ENCODE results near the gene CNST.

The CNST gene

DNA sequence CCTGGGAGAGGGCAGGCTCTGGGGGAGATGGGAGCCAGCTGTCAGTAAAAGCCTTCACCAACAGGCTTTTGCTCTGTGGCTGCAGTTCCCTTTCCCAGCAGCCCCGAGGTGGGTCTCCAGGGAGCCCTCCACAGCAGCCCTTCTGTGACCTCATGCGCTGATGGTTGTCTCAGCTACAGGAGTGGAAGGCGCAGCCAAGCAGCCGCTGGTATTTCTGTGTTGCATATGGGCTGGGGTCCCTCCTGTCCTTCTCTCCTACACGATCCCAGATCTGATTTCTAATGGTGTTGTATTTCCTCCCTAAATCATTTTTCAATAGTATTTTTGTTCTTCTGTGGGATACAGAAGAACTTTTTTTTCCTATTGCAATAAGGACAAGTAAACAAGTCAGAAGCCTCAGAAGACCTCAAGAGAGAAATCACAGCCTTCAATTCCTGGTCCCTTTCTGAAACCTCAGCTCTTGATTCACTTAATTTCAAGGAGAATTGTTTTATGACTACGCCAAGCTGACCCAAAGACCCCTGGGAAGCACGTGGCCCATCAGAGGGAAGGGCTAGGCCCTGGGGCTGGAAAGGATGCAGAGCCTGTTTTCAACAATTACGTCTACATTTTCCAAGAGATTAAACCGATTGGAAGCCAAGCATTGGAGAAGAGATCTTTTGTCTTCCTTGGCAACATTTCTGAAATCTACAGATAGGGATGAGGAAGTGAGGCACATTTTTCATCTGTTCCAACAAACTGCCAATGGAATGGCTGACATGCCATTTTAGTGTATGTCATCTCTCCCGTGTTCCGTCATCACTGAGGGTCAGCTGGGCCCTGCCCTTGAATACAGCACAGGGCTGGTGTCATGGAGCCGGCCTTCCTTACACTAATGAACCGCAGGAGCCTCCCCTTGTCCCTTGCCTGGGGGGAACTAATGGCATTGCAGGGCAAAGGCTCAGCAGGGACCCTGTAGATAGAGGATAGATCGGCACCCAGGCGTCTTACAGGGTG is 115.9 kb downstream of the CNST start:
- Histone ChIP-seq H3K9me3 (ENCODE audit: control extremely low read depth in 1 of 5, control insufficient read depth in 4 of 5, insufficient read depth in 2 of 5, low read depth in 1 of 5, low read length in 4 of 5) (no peaks in the 10 kb centered on the region), H3K27ac (ENCODE audit: insufficient read depth in 1 of 2, low read depth in 1 of 2, low read length in 2 of 2, poor library complexity in 1 of 2, severe bottlenecking in 2 of 2) (no peak overlapping the region), H3K4me1 (ENCODE audit: control extremely low read depth in 1 of 4, control insufficient read depth in 4 of 4, insufficient read depth in 4 of 4, low read length in 3 of 4) (no peaks in the 10 kb centered on the region), H3K36me3 (ENCODE audit: control insufficient read depth in 4 of 4, insufficient read depth in 4 of 4, low read length in 3 of 4) (no peaks in the 10 kb centered on the region), H3K4me3 (ENCODE audit: control insufficient read depth in 1 of 7, extremely low read depth in 1 of 7, insufficient read depth in 4 of 7, low read depth in 2 of 7, low read length in 6 of 7) (no peak overlapping the region), H3K27me3 (replicated peaks in 2 of 5; ENCODE audit: control insufficient read depth in 4 of 5, insufficient read depth in 5 of 5, low read length in 4 of 5) (no peaks in the 10 kb centered on the region)
- 93% methylated on average over 12 of the region's 15 CpGs for WGBS (ENCODE audit: insufficient coverage)
- DNase-seq: no peak
- ChIA-PET POLR2A (interaction anchor here (0.6 kb wide), 1 partner anchor 216 kb away, joined by 3 read pairs; no protein-coding TSS in a partner anchor), CTCF (interaction anchor here (1.2 to 3.7 kb wide), 5 partner anchors 8 to 42 kb away, joined by 3 to 19 read pairs (median 3); partner anchors contain the start of gene SCCPDH)

DNA sequence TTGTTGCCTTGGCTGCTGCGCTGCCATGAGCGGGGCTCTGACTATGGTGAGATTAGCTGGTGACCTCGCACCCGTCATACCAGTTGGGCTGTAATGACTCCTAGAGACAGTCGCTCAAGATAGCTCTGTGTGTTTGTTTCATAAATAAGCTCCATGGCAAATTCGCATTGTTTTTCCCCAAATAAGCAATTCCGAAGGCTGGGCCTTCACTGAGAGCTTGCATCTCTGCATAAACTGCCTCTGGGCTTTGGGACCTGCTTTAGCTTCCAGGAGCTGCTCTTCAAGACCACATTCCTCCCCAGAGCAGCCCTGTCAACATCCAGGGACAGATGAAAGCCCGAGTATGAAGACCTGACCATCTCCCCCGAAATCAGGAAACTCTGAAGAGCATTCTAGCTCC is 117.3 kb downstream of the CNST start:
- ChIA-PET CTCF (interaction anchor here (0.7 to 3.1 kb wide), 5 partner anchors 9 to 125 kb away, joined by 3 to 8 read pairs (median 4); no protein-coding TSS in a partner anchor), POLR2A (no interaction called here)

DNA sequence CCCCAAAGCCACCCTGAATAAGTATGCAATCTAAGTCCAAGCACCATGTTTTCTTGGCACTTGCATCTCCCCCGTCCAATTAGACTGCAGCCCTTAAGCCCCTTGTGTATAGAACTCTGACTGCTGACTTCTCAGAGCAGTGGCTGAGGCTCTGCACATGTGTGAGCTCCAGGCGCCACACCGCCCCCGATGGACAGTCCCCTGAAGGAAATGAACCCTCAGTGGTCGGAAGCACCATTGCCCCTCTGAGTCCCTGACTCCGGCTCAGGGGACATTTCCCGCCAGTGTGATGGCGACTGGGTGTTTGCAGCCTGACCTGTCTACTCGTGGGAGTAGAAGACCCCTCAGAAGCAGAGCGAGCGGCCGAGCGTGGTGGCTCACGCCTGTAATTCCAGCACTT is 120.7 kb downstream of the CNST start:
- Histone ChIP-seq H3K9me3 (ENCODE audit: control extremely low read depth in 1 of 5, control insufficient read depth in 4 of 5, insufficient read depth in 2 of 5, low read depth in 1 of 5, low read length in 4 of 5) (no peaks in the 10 kb centered on the region), H3K4me1 (ENCODE audit: control extremely low read depth in 1 of 4, control insufficient read depth in 4 of 4, insufficient read depth in 4 of 4, low read length in 3 of 4) (peaks cover 0 to 5% (median 3%) of the 10 kb centered on the region in 4 experiments), H3K27ac (ENCODE audit: insufficient read depth in 1 of 2, low read depth in 1 of 2, low read length in 2 of 2, poor library complexity in 1 of 2, severe bottlenecking in 2 of 2) (no peak overlapping the region), H3K27me3 (replicated peaks in 2 of 5; ENCODE audit: control insufficient read depth in 4 of 5, insufficient read depth in 5 of 5, low read length in 4 of 5) (no peaks in the 10 kb centered on the region), H3K36me3 (ENCODE audit: control insufficient read depth in 4 of 4, insufficient read depth in 4 of 4, low read length in 3 of 4) (no peaks in the 10 kb centered on the region), H3K4me3 (ENCODE audit: control insufficient read depth in 1 of 7, extremely low read depth in 1 of 7, insufficient read depth in 4 of 7, low read depth in 2 of 7, low read length in 6 of 7) (no peak overlapping the region)
- 96% methylated on average over 12 of the region's 14 CpGs for WGBS (ENCODE audit: insufficient coverage)
- ChIA-PET POLR2A (no interaction called here), CTCF (interaction anchor here (1.2 kb wide), 1 partner anchor 66 kb away, joined by 3 read pairs; no protein-coding TSS in a partner anchor)
- no peak for DNase-seq

More for the DNA sequence above, 117.3 kb downstream of the CNST start:
- Histone ChIP-seq H3K36me3 (ENCODE audit: control insufficient read depth in 4 of 4, insufficient read depth in 4 of 4, low read length in 3 of 4) (no peaks in the 10 kb centered on the region), H3K27ac (ENCODE audit: insufficient read depth in 1 of 2, low read depth in 1 of 2, low read length in 2 of 2, poor library complexity in 1 of 2, severe bottlenecking in 2 of 2) (no peak overlapping the region), H3K4me3 (ENCODE audit: control insufficient read depth in 1 of 7, extremely low read depth in 1 of 7, insufficient read depth in 4 of 7, low read depth in 2 of 7, low read length in 6 of 7) (no peak overlapping the region), H3K9me3 (ENCODE audit: control extremely low read depth in 1 of 5, control insufficient read depth in 4 of 5, insufficient read depth in 2 of 5, low read depth in 1 of 5, low read length in 4 of 5) (no peaks in the 10 kb centered on the region), H3K27me3 (replicated peaks in 2 of 5; ENCODE audit: control insufficient read depth in 4 of 5, insufficient read depth in 5 of 5, low read length in 4 of 5) (no peaks in the 10 kb centered on the region), H3K4me1 (ENCODE audit: control extremely low read depth in 1 of 4, control insufficient read depth in 4 of 4, insufficient read depth in 4 of 4, low read length in 3 of 4) (no peaks in the 10 kb centered on the region)
- WGBS (ENCODE audit: insufficient coverage): 97% methylated on average over 9 of the region's 9 CpGs
- no peak for DNase-seq

DNA sequence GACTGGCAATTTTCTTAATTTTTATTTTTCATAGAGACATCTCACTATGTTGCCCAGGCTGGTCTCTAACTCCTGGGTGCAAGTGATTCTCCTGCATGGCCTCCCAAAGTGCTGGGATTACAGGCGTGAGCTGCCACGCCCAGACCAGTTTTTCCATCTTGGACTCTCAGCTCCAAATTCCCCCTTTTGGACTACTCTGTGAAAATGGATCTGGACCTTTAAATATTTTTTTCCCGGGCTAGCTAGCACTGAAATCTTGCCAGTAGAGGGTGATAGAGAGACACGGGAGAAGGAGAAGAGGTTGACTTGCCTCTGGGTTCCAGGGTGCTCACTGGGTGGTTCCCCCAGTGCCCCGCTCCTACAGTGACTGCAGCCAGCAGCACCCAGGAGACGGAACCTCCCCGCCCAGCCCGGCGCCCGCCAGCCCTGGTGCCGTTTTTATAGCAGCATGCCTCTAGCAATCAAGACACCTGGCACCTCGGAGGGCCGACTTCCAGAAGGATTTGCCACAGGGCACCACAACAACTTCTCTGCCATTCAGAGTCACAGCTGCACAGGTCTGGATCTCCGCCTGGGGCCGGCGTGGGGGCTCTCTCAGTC is 123.3 kb downstream of the CNST start:
- POLR2A ChIA-PET: no interaction called here
- H3K27ac ChIP-seq (ENCODE audit: insufficient read depth in 1 of 2, low read depth in 1 of 2, low read length in 2 of 2, poor library complexity in 1 of 2, severe bottlenecking in 2 of 2): no peak overlapping the region
- WGBS (ENCODE audit: insufficient coverage): 13% methylated on average over 15 of the region's 16 CpGs

DNA sequence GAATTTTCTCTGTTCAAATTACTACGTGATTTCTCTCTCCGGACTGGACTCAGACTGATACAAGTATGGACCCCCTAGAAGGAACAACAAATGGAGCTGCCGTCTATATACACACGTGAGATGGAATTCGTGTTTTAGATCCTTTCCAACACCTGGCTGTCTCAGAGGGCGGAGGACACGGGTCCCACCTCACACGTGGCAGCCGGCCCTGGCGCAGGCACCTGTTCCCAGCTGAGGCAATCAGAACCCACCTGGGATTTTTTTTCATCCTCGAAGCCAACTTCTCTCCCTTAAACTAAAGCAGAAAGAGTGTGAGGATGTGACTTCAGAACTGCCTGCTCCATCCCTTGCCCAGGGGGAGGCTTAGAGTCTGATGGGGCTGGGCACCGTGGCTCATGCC is 123.8 kb downstream of the CNST start:
- DNase-seq: no peak
- peak overlapping the region in 1 of 7 experiments; percentile 68 for H3K4me3 ChIP-seq (ENCODE audit: control insufficient read depth in 1 of 7, extremely low read depth in 1 of 7, insufficient read depth in 4 of 7, low read depth in 2 of 7, low read length in 6 of 7)
- H3K9me3 ChIP-seq (ENCODE audit: control extremely low read depth in 1 of 5, control insufficient read depth in 4 of 5, insufficient read depth in 2 of 5, low read depth in 1 of 5, low read length in 4 of 5): peaks cover 0 to 18% (median 2%) of the 10 kb centered on the region in 5 experiments
- ChIA-PET CTCF (interaction anchor here (0.6 to 3.4 kb wide), 16 partner anchors 10 to 192 kb away, joined by 3 to 19 read pairs (median 6); no protein-coding TSS in a partner anchor), POLR2A (no interaction called here)
- peaks cover 0 to 5% (median 3%) of the 10 kb centered on the region in 4 experiments for H3K4me1 ChIP-seq (ENCODE audit: control extremely low read depth in 1 of 4, control insufficient read depth in 4 of 4, insufficient read depth in 4 of 4, low read length in 3 of 4)
- WGBS (ENCODE audit: insufficient coverage): 94% methylated on average over 12 of the region's 12 CpGs
- H3K27ac ChIP-seq (ENCODE audit: insufficient read depth in 1 of 2, low read depth in 1 of 2, low read length in 2 of 2, poor library complexity in 1 of 2, severe bottlenecking in 2 of 2): no peak overlapping the region
- no peaks in the 10 kb centered on the region for H3K27me3 ChIP-seq (replicated peaks in 2 of 5; ENCODE audit: control insufficient read depth in 4 of 5, insufficient read depth in 5 of 5, low read length in 4 of 5)
- H3K36me3 ChIP-seq (ENCODE audit: control insufficient read depth in 4 of 4, insufficient read depth in 4 of 4, low read length in 3 of 4): no peaks in the 10 kb centered on the region

More for the DNA sequence above, 123.3 kb downstream of the CNST start:
- Histone ChIP-seq H3K27me3 (replicated peaks in 2 of 5; ENCODE audit: control insufficient read depth in 4 of 5, insufficient read depth in 5 of 5, low read length in 4 of 5) (no peaks in the 10 kb centered on the region), H3K4me3 (ENCODE audit: control insufficient read depth in 1 of 7, extremely low read depth in 1 of 7, insufficient read depth in 4 of 7, low read depth in 2 of 7, low read length in 6 of 7) (peak overlapping the region in 4 of 7 experiments; percentile 19 to 71 (median 50)), H3K4me1 (ENCODE audit: control extremely low read depth in 1 of 4, control insufficient read depth in 4 of 4, insufficient read depth in 4 of 4, low read length in 3 of 4) (peaks cover 0 to 5% (median 3%) of the 10 kb centered on the region in 4 experiments), H3K9me3 (ENCODE audit: control extremely low read depth in 1 of 5, control insufficient read depth in 4 of 5, insufficient read depth in 2 of 5, low read depth in 1 of 5, low read length in 4 of 5) (peaks cover 0 to 12% (median 2%) of the 10 kb centered on the region in 5 experiments), H3K36me3 (ENCODE audit: control insufficient read depth in 4 of 4, insufficient read depth in 4 of 4, low read length in 3 of 4) (no peaks in the 10 kb centered on the region)
- peak; percentile 78 to 85 (median 84) for DNase-seq
- CTCF ChIA-PET: interaction anchor here (0.7 to 3.4 kb wide), 27 partner anchors 9 to 271 kb away, joined by 3 to 19 read pairs (median 5); partner anchors contain the start of genes SCCPDH and SMYD3

DNA sequence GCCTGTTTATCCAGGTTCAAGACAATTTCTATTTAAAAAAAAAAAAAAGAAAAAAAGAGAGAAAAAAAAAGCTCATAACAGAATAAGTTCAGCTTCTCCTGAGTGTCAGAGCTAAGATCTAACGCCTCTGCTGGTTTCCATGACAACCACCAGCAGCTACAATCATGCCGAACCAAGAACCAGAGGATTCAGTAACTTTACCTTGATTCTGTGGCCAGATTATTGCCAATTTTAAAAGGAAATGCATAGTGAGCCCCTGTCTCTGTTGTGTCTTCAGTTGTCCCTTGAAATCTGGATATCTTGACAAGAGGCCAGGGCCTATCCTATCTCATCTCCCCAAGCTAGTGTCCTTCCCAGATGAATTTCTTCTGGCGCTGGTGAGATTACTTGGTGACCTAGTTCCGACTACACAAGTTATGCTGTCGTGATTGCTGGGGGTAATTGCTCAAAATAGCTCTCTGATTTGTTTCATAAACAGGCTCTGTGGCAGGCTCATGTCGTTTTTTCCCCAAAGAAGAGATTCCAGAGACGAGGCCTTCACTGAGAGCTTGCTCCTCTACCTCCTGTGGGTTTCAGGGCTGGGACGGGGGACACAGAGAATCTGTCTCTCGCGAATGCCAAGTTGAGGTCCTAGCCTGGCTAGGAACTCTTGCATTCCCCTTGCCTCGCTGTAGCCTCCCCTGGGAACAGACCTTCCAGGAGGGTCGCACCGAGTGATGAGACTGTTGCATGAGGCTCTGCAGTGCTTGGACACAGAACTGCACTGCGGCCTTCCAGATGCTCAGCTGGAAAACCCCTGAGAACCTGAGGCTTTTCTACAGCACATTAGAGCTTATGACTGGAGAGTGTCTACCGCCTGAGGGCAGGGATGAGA is 125.6 kb downstream of the CNST start:
- peak in 2 of 3 donors; percentile 56 to 65 for DNase-seq
- Histone ChIP-seq H3K27ac (ENCODE audit: insufficient read depth in 1 of 2, low read depth in 1 of 2, low read length in 2 of 2, poor library complexity in 1 of 2, severe bottlenecking in 2 of 2) (no peak overlapping the region), H3K9me3 (ENCODE audit: control extremely low read depth in 1 of 5, control insufficient read depth in 4 of 5, insufficient read depth in 2 of 5, low read depth in 1 of 5, low read length in 4 of 5) (peaks cover 0 to 19% (median 2%) of the 10 kb centered on the region in 5 experiments), H3K4me3 (ENCODE audit: control insufficient read depth in 1 of 7, extremely low read depth in 1 of 7, insufficient read depth in 4 of 7, low read depth in 2 of 7, low read length in 6 of 7) (no peak overlapping the region), H3K36me3 (ENCODE audit: control insufficient read depth in 4 of 4, insufficient read depth in 4 of 4, low read length in 3 of 4) (no peaks in the 10 kb centered on the region), H3K4me1 (ENCODE audit: control extremely low read depth in 1 of 4, control insufficient read depth in 4 of 4, insufficient read depth in 4 of 4, low read length in 3 of 4) (peaks cover 0 to 5% (median 3%) of the 10 kb centered on the region in 4 experiments), H3K27me3 (replicated peaks in 2 of 5; ENCODE audit: control insufficient read depth in 4 of 5, insufficient read depth in 5 of 5, low read length in 4 of 5) (no peaks in the 10 kb centered on the region)
- ChIA-PET CTCF (interaction anchor here (1.2 to 3.4 kb wide), 6 partner anchors 8 to 87 kb away, joined by 3 to 19 read pairs (median 5); partner anchors contain the start of gene SCCPDH), POLR2A (no interaction called here)
- 84% methylated on average over 11 of the region's 15 CpGs for WGBS (ENCODE audit: insufficient coverage)
